ENCODE data around the gene PWWP3B. TPM values are rescaled to one million over a fixed set of nuclear protein-coding genes. Genes with fewer than 3 reads are reported as not detected.
A peak's percentile ranks its signal among the peaks of the same experiment; 100 is the strongest.

Gene PWWP3B
- total and polyA plus RNA-seq, 10 of the 15 experiments (the other 5 are each of a cell fraction or from before 2014, with no cell fraction given), result 0.03 TPM; not detected in 9

- Histone ChIP-seq H3K36me3 (ENCODE audit: control insufficient read depth in 2 of 2, insufficient read depth in 2 of 2, low read length in 1 of 2) (no peaks in the 10 kb centered on the region), H3K79me2 (ENCODE audit: control insufficient read depth, insufficient read depth, low read length) (no peaks in the 10 kb centered on the region), H3K4me1 (ENCODE audit: control insufficient read depth, insufficient read depth, low read length) (no peaks in the 10 kb centered on the region), H3K27me3 (replicated peaks in 1 of 2; ENCODE audit: control insufficient read depth in 2 of 2, insufficient read depth in 2 of 2, low read length in 1 of 2) (no peaks in the 10 kb centered on the region), H3K9me3 (replicated peaks; ENCODE audit: control insufficient read depth, insufficient read depth, low read length) (no peaks in the 10 kb centered on the region), H3K4me2 (ENCODE audit: control insufficient read depth, insufficient read depth) (no peak overlapping the region), H3K27ac (ENCODE audit: control insufficient read depth, insufficient read depth) (no peak overlapping the region), H3K4me3 (no peak overlapping the region), H2AFZ (ENCODE audit: control insufficient read depth, low read depth, low read length) (no peak overlapping the region), H3K9ac (ENCODE audit: control insufficient read depth, insufficient read depth, low read length) (no peak overlapping the region), H4K20me1 (ENCODE audit: control insufficient read depth, insufficient read depth) (no peaks in the 10 kb centered on the region)
- no TSS peak for BruUV-seq (replicated peaks)
- no peak for FAIRE-seq
- DNase-seq (ENCODE audit: low read depth, low spot score), result no peak
- TF ChIP-seq WRNIP1 (IDR thresholded peaks at IDR 0.05; ENCODE audit: borderline replicate concordance, low read depth, low read length) (no peak), CTCF (IDR thresholded peaks at IDR 0.05 in 2 of 3, conservative IDR thresholded peaks at IDR 0.05 in 1 of 3; ENCODE audit: control insufficient read depth in 2 of 3, extremely low read depth in 1 of 3, insufficient read depth in 1 of 3, low read depth in 3 of 3, low read length in 3 of 3) (peak in 1 of 3 experiments; percentile 3; a peak in 1 of 6 replicates), MEF2B (IDR thresholded peaks at IDR 0.05; ENCODE audit: partially characterized antibody, poor library complexity, severe bottlenecking) (no peak), ZNF592 (IDR thresholded peaks at IDR 0.05) (no peak)
- ATAC-seq, result no peak
- POLR2A ChIA-PET, result no interaction called here
- in situ Hi-C loops (cut with MboI), result no loop called here
- CTCF ChIA-PET, result no interaction called here
- intact Hi-C loops (cut with micrococcal nuclease; ENCODE audit: unreplicated experiment), result no loop called here
- RAD21 ChIA-PET (ENCODE audit: unreplicated experiment), result no interaction called here
- SMC1A ChIA-PET (ENCODE audit: uncharacterized antibody, unreplicated experiment), result interaction anchor here (1.0 kb wide), 1 partner anchor 50 kb away, joined by 4 read pairs; no protein-coding TSS in a partner anchor
Observed at GRCh38 chrX:106203315-106203714, 35.2 kb downstream of the PWWP3B start.
